Adrenal gland (tissue), 5 donors: ENCODE results near the gene SHISA8.

ENCODE experiments used
- POLR2A ChIP-seq, 2 donors: fragments of 450-650 bp; IDR thresholded peaks; one replicate each; pipeline ENCODE4 v1.6.1; 2017; ENCODE audit warnings: antibody characterized with exemption in 2 of 2, mild to moderate bottlenecking in 2 of 2, moderate library complexity in 1 of 2
- TF ChIP-seq, protein P1 (sequence below), 6 experiments: fragments of 450-650 bp in 4 of 6; fragments of 200-600 bp in 2 of 6; sonication (generic) in 1 of 6; IDR thresholded peaks; 1 replicate in 5 of 6; 2 replicates in 1 of 6; pipeline versions ENCODE4 v1.5.1 to v1.8.0; 2016 to 2021; ENCODE audit warnings: antibody characterized with exemption in 6 of 6, mild to moderate bottlenecking in 2 of 6, moderate library complexity in 1 of 6
- donor health status: DM: no; HTN: no; CAD: no.

DNA sequence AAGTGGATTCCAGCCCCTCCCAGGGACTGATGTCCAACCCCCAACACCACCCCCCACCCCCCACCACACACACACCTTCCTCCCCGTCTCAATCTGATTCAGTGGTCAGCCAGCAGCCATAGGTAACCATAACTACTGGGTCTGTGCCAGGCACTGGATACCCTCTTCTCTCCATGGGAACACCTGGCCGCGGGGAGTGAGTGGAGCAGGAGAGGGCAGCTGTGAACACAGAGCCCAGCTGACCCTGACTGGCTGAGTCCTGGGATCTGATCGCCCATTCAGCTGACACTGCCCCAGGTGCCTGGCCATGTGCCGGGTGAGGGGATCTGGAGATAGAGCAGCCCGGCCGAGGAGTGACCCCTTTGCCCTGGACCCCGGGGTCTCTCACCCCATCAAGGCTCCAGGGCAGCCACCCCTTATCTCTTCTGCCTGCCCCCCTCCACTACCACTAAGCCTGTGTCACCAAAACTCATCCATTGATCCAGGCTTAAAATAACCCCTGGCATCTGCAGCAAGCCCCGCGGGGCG, 2.6 kb upstream of the SHISA8 start:
- no peak for TF ChIP-seq POLR2A (IDR thresholded peaks at IDR 0.05)
- TF ChIP-seq, protein P1, sequence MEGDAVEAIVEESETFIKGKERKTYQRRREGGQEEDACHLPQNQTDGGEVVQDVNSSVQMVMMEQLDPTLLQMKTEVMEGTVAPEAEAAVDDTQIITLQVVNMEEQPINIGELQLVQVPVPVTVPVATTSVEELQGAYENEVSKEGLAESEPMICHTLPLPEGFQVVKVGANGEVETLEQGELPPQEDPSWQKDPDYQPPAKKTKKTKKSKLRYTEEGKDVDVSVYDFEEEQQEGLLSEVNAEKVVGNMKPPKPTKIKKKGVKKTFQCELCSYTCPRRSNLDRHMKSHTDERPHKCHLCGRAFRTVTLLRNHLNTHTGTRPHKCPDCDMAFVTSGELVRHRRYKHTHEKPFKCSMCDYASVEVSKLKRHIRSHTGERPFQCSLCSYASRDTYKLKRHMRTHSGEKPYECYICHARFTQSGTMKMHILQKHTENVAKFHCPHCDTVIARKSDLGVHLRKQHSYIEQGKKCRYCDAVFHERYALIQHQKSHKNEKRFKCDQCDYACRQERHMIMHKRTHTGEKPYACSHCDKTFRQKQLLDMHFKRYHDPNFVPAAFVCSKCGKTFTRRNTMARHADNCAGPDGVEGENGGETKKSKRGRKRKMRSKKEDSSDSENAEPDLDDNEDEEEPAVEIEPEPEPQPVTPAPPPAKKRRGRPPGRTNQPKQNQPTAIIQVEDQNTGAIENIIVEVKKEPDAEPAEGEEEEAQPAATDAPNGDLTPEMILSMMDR (IDR thresholded peaks at IDR 0.05), result no peak
